ENCODE data around the gene HCFC1. TPM values are rescaled to one million over a fixed set of nuclear protein-coding genes. Genes with fewer than 3 reads are reported as not detected.

The HCFC1 gene
- total and polyA plus RNA-seq, 2 of the 8 experiments (the other 6 are each of a cell fraction or from before 2014, with no cell fraction given): 24.9 to 117 TPM

DNA sequence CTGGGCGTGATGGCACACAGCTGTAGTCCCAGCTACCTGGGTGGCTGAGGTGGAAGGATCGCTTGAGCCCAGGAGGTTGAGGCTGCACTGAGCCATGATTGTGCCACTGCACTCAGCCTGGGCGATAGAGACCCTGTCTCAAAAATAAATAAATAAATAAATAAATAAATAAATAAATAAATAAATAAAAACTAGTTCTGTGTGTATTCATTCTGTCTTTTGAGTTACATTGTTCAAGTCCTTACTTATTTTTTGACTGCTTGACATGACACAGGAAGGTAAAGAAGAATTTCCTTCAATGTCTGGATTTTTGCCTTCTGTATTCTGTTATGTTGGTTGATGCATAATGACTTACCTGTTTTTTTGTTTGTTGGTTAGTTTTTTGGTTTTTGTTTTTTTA, 34.6 kb downstream of the HCFC1 start:
- 97% methylated on average over 3 of the region's 3 CpGs; no CpG with 5 or more reads in 1 of the 2 experiments for WGBS, 2 experiments (ENCODE audit: extremely low coverage in 1 of 2, insufficient coverage in 1 of 2, insufficient read length in 1 of 2, insufficient replicate concordance in 2 of 2, low coverage in 1 of 2, low lambda C conversion rate in 2 of 2, missing lambda C conversion rate in 1 of 2)
- Histone ChIP-seq H3K27ac (ENCODE audit: low read depth, low read length) (no peak overlapping the region), H4K8ac (ENCODE audit: extremely low read depth, insufficient read depth, low read length) (no peak overlapping the region)

More for the DNA sequence above, 34.6 kb downstream of the HCFC1 start:
- no peak overlapping the region for H2BK15ac ChIP-seq (ENCODE audit: low read length)
- TF ChIP-seq CHD2 (IDR thresholded peaks at IDR 0.05; ENCODE audit: low read length): no peak
- H3K27me3 ChIP-seq (replicated peaks in 1 of 4; ENCODE audit: control insufficient read depth in 3 of 4, extremely low read depth in 1 of 4, insufficient read depth in 3 of 4, low read length in 3 of 4): no peaks in the 10 kb centered on the region
- H4K5ac ChIP-seq (ENCODE audit: insufficient read length, low read depth, low read length): no peak overlapping the region
- 0 out of 2 replicates have a peak, but pooled peaks cover 2% of the 10 kb centered on the region for H3K23me2 ChIP-seq (ENCODE audit: low read depth, low read length)
- no peaks in the 10 kb centered on the region for H3K79me1 ChIP-seq (ENCODE audit: low read depth, low read length)
- H2BK120ac ChIP-seq (replicated peaks; ENCODE audit: low read depth, low read length): no peak overlapping the region
- peaks cover 4 to 11% (median 8%) of the 10 kb centered on the region in 4 experiments; a peak in 6 of 7 replicates for H3K4me1 ChIP-seq (replicated peaks in 1 of 4; ENCODE audit: control insufficient read depth in 3 of 4, insufficient read depth in 4 of 4, low read length in 3 of 4)
- no peak overlapping the region for H3K4ac ChIP-seq (replicated peaks; ENCODE audit: insufficient read length, low read depth, low read length)
- H2AK5ac ChIP-seq (ENCODE audit: low read depth, low read length): no peak overlapping the region
- no peak overlapping the region for H2BK12ac ChIP-seq (ENCODE audit: low read depth, low read length)
- FAIRE-seq (no peak), DNase-seq (ENCODE audit: low read depth in 1 of 2, low spot score in 2 of 2) (no peak)
- ChIA-PET CTCF (ENCODE audit: partially characterized antibody) (interaction anchor here (1.7 to 19.6 kb wide), 3 partner anchors 10 to 11 kb away, joined by 4 to 272 read pairs (median 4); partner anchors contain the start of genes ARHGAP4 and RENBP), POLR2A (ENCODE audit: partially characterized antibody) (interaction anchor here (0.6 to 18.9 kb wide), 4 partner anchors 13 to 587 kb away, joined by 3 to 231 read pairs (median 4); partner anchors contain the start of genes ARHGAP4 and TMEM187)
- no peak overlapping the region for H3K14ac ChIP-seq (ENCODE audit: insufficient read length)
- no peak overlapping the region for H3K23ac ChIP-seq (ENCODE audit: insufficient read length)
- H4K20me1 ChIP-seq (replicated peaks in 1 of 2; ENCODE audit: control insufficient read depth in 1 of 2, insufficient read depth in 2 of 2, low read length in 2 of 2): peaks cover 0 to 3% of the 10 kb centered on the region in 2 experiments
- no peak overlapping the region for H3K4me3 ChIP-seq (ENCODE audit: extremely low read depth in 1 of 4, insufficient read depth in 2 of 4, low read depth in 3 of 4, low read length in 4 of 4)
- no peak overlapping the region for H4K91ac ChIP-seq (replicated peaks; ENCODE audit: insufficient read length, low read length)
- H3K4me2 ChIP-seq (ENCODE audit: insufficient read depth in 1 of 2, low read depth in 2 of 2, low read length in 2 of 2): no peak overlapping the region
- no peak overlapping the region for H3K18ac ChIP-seq (ENCODE audit: extremely low read depth, low read length)
- H3K9me3 ChIP-seq (ENCODE audit: insufficient read depth in 2 of 2, low read depth in 1 of 2, low read length in 1 of 2): no peaks in the 10 kb centered on the region
- no peak overlapping the region for H2BK5ac ChIP-seq (ENCODE audit: low read depth, low read length)
- no peak overlapping the region for H2BK20ac ChIP-seq (ENCODE audit: low read length)
- H3K79me2 ChIP-seq (ENCODE audit: control insufficient read depth in 1 of 2, insufficient read depth in 2 of 2, low read length in 2 of 2): peaks cover 0 to 13% of the 10 kb centered on the region in 2 experiments; a peak in 2 of 4 replicates
- H3K9ac ChIP-seq (replicated peaks in 1 of 4; ENCODE audit: extremely low read depth in 1 of 4, low read depth in 3 of 4, low read length in 3 of 4): no peak overlapping the region
- no peak overlapping the region for H3K56ac ChIP-seq (replicated peaks; ENCODE audit: insufficient read length, low read depth, low read length)
- no peak overlapping the region for H2AFZ ChIP-seq (ENCODE audit: low read length)
- H3K36me3 ChIP-seq (ENCODE audit: control insufficient read depth in 2 of 4, insufficient read depth in 4 of 4, low read length in 3 of 4): no peaks in the 10 kb centered on the region; a peak in 1 of 8 replicates
